Panc1 (cell line): ENCODE measurements around the gene PAMR1. TPM values are rescaled to one million over a fixed set of nuclear protein-coding genes. Genes with fewer than 3 reads are reported as not detected.

Experiments
- ATAC-seq: fragments of 200-7000 bp; cut with Tn5 transposase; 2 replicates; pipeline ENCODE4 v1.9.1; 2020; ENCODE audit warnings: mild to moderate bottlenecking, moderate library complexity
- BruUV-seq: library from RNA; stranded (reverse); fragments of 400-500 nt; replicated peaks from 2 replicates; lab custom pipeline; 2021; lab: Mats Ljungman, UMichigan
- CTCF ChIA-PET: fragments of 300-600 bp; sonication (Branson Sonifier 250); formaldehyde crosslinking; loops from one replicate; lab custom pipeline; 2022; ENCODE audit warnings: antibody characterized with exemption; lab: Charles Lee
- POLR2A ChIA-PET: fragments of 300-600 bp; sonication (Branson Sonifier 250); formaldehyde crosslinking; loops from one replicate; lab custom pipeline; 2022; ENCODE audit warnings: antibody characterized with exemption; lab: Charles Lee
- DNase-seq: peaks from one replicate; pipeline ENCODE4 v3.0.0-alpha.2; 2010; ENCODE audit warnings: low read depth, low spot score
- H3K27ac ChIP-seq: 2 replicates; pipeline ENCODE4 v1.5.1; 2011; ENCODE audit warnings: mild to moderate bottlenecking, low read length, inconsistent platforms
- H3K27me3 ChIP-seq: fragments of 200-500 bp; sonication (Bioruptor generic); 2 replicates; pipeline ENCODE4 v1.6.0; 2014; ENCODE audit warnings: low read length, inconsistent platforms; ENCODE audit not compliant: control insufficient read depth, insufficient read depth
- H3K36me3 ChIP-seq: fragments of 200-500 bp; sonication (Bioruptor generic); 2 replicates; pipeline ENCODE4 v1.5.1; 2014; ENCODE audit warnings: inconsistent platforms, mild to moderate bottlenecking, low read length, moderate library complexity; ENCODE audit not compliant: control insufficient read depth, insufficient read depth
- H3K4me1 ChIP-seq: 2 replicates; pipeline ENCODE4 v1.5.1; 2011; ENCODE audit warnings: inconsistent platforms, mild to moderate bottlenecking, low read length, moderate library complexity; ENCODE audit not compliant: control insufficient read depth, insufficient read depth
- H3K4me3 ChIP-seq, 2 experiments: 2 replicates each; pipeline ENCODE4 v1.5.1; 2011 to 2012; ENCODE audit warnings: low read depth in 2 of 2, low read length in 2 of 2, mild to moderate bottlenecking in 2 of 2, inconsistent platforms in 1 of 2, moderate library complexity in 1 of 2
- H3K9me3 ChIP-seq: fragments of 200-500 bp; sonication (Bioruptor generic); 2 replicates; pipeline ENCODE4 v1.5.1; 2014; ENCODE audit warnings: low read depth, mild to moderate bottlenecking, inconsistent platforms, low read length, moderate library complexity; ENCODE audit not compliant: control insufficient read depth, insufficient read depth
- CTCF ChIP-seq: fragments of 450-650 bp; IDR thresholded peaks from 2 replicates; pipeline ENCODE4 v1.5.1; 2017; ENCODE audit warnings: mild to moderate bottlenecking
- POLR2AphosphoS5 ChIP-seq: IDR thresholded peaks from 2 replicates; pipeline ENCODE4 v1.6.1; 2012; ENCODE audit warnings: mild to moderate bottlenecking, low read depth, low read length, moderate library complexity
- SIN3A ChIP-seq: IDR thresholded peaks from 2 replicates; pipeline ENCODE4 v1.6.1; 2012; ENCODE audit warnings: low read depth, mild to moderate bottlenecking, low read length, moderate library complexity, borderline replicate concordance; ENCODE audit not compliant: insufficient read depth
- TCF7L2 ChIP-seq: IDR thresholded peaks from 2 replicates; pipeline ENCODE4 v1.6.1; 2011; ENCODE audit warnings: mild to moderate bottlenecking, low read depth, low read length, inconsistent platforms
- in situ Hi-C: cut with HindIII; loops from 2 replicates; pipeline ENCODE4 v1.10.0; 2016; ENCODE audit warnings: low sequenced_read_pairs, low pct_unique_long_range_greater_than_20kb
- intact Hi-C: fragments of 100-400 bp; cut with micrococcal nuclease; formaldehyde crosslinking; loops from one replicate; pipeline ENCODE4 v1.10.0; 2022; ENCODE audit not compliant: unreplicated experiment
- total RNA-seq: library from RNA; stranded (reverse); gene quantifications from one replicate; pipeline ENCODE4 v1.2.1, GENCODE V29; 2021; ENCODE audit not compliant: unreplicated experiment
- TF ChIP-seq, protein P1 (sequence below), 2 experiments: IDR thresholded peaks; 2 replicates each; pipeline ENCODE4 v1.6.1; 2011 to 2012; ENCODE audit warnings: low read depth in 2 of 2, control low read depth in 1 of 2, low read length in 1 of 2, mild to moderate bottlenecking in 1 of 2, moderate library complexity in 1 of 2; ENCODE audit not compliant: insufficient read depth in 1 of 2

The PAMR1 gene
- total RNA-seq, 1 experiment from 2014 or later, result 0.13 TPM

GRCh38 chr11:35553021-35553420 is 27.6 kb upstream of the PAMR1 start:
- in situ Hi-C loops, result no loop called here
- ATAC-seq, result no peak
- Histone ChIP-seq H3K4me1 (no peaks in the 10 kb centered on the region), H3K4me3 (no peak overlapping the region), H3K27me3 (peaks cover 32% of the 10 kb centered on the region), H3K36me3 (no peaks in the 10 kb centered on the region), H3K27ac (no peak overlapping the region), H3K9me3 (no peaks in the 10 kb centered on the region)
- TF ChIP-seq, protein P1, sequence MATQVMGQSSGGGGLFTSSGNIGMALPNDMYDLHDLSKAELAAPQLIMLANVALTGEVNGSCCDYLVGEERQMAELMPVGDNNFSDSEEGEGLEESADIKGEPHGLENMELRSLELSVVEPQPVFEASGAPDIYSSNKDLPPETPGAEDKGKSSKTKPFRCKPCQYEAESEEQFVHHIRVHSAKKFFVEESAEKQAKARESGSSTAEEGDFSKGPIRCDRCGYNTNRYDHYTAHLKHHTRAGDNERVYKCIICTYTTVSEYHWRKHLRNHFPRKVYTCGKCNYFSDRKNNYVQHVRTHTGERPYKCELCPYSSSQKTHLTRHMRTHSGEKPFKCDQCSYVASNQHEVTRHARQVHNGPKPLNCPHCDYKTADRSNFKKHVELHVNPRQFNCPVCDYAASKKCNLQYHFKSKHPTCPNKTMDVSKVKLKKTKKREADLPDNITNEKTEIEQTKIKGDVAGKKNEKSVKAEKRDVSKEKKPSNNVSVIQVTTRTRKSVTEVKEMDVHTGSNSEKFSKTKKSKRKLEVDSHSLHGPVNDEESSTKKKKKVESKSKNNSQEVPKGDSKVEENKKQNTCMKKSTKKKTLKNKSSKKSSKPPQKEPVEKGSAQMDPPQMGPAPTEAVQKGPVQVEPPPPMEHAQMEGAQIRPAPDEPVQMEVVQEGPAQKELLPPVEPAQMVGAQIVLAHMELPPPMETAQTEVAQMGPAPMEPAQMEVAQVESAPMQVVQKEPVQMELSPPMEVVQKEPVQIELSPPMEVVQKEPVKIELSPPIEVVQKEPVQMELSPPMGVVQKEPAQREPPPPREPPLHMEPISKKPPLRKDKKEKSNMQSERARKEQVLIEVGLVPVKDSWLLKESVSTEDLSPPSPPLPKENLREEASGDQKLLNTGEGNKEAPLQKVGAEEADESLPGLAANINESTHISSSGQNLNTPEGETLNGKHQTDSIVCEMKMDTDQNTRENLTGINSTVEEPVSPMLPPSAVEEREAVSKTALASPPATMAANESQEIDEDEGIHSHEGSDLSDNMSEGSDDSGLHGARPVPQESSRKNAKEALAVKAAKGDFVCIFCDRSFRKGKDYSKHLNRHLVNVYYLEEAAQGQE (IDR thresholded peaks at IDR 0.05; ENCODE audit: insufficient read depth in 1 of 2, low read depth in 2 of 2, low read length in 1 of 2), result no peak
- TF ChIP-seq SIN3A, result no peak
- no peak for TF ChIP-seq POLR2AphosphoS5
- no peak for TF ChIP-seq TCF7L2
- TF ChIP-seq CTCF, result no peak
- intact Hi-C loops, result no loop called here
- BruUV-seq, result no TSS peak
- ChIA-PET POLR2A (no interaction called here), CTCF (no interaction called here)
- no peak for DNase-seq

GRCh38 chr11:35552616-35553015 is 27.2 kb upstream of the PAMR1 start:
- Histone ChIP-seq H3K27ac (no peak overlapping the region), H3K36me3 (no peaks in the 10 kb centered on the region), H3K9me3 (no peaks in the 10 kb centered on the region), H3K4me3 (no peak overlapping the region), H3K27me3 (peaks cover 31% of the 10 kb centered on the region), H3K4me1 (no peaks in the 10 kb centered on the region)
- no TSS peak for BruUV-seq
- in situ Hi-C loops (no loop called here), intact Hi-C loops (no loop called here)
- TF ChIP-seq SIN3A (no peak), TCF7L2 (no peak), CTCF (no peak), POLR2AphosphoS5 (no peak)
- TF ChIP-seq, protein P1 (IDR thresholded peaks at IDR 0.05; ENCODE audit: insufficient read depth in 1 of 2, low read depth in 2 of 2, low read length in 1 of 2), result no peak
- POLR2A ChIA-PET, result no interaction called here
- no peak for DNase-seq
- CTCF ChIA-PET, result no interaction called here
- ATAC-seq, result no peak
